ENCODE results near the gene SELENOW.
"Not testable (repeated sequence)": the region's sequence is repeated elsewhere in the genome, so short reads cannot be mapped to it uniquely, and the experiment has no call there.

SELENOW gene

GRCh38 chr19:47781590-47782262, 3.2 kb downstream of the SELENOW start:
- DNase-seq (ENCODE audit: low read depth in 2 of 2), result no peak

- no peak for DNase-seq (ENCODE audit: low read depth in 2 of 2)
Observed at GRCh38 chr19:47786566-47786965, 8.1 kb downstream of the SELENOW start.

GRCh38 chr19:47787307-47787706, 8.8 kb downstream of the SELENOW start:
- not testable (repeated sequence) for DNase-seq (ENCODE audit: low read depth in 2 of 2)

- not testable (repeated sequence) for DNase-seq (ENCODE audit: low read depth in 2 of 2)
Observed at GRCh38 chr19:47789811-47790210, 11.3 kb downstream of the SELENOW start.

GRCh38 chr19:47790398-47790814, 11.9 kb downstream of the SELENOW start:
- DNase-seq (ENCODE audit: low read depth in 2 of 2), result peak; percentile 54 to 73

GRCh38 chr19:47792616-47793015, 14.1 kb downstream of the SELENOW start:
- no peak for DNase-seq (ENCODE audit: low read depth in 2 of 2)

- DNase-seq (ENCODE audit: low read depth in 2 of 2), result no peak
Observed at GRCh38 chr19:47794526-47794925, 16.0 kb downstream of the SELENOW start.

GRCh38 chr19:47796785-47797184, 18.3 kb downstream of the SELENOW start:
- DNase-seq (ENCODE audit: low read depth in 2 of 2), result no peak

- DNase-seq (ENCODE audit: low read depth in 2 of 2), result no peak
Observed at GRCh38 chr19:47797996-47798903, 19.7 kb downstream of the SELENOW start.

- DNase-seq (ENCODE audit: low read depth in 2 of 2), result no peak
Observed at GRCh38 chr19:47798904-47799266, 20.4 kb downstream of the SELENOW start.

GRCh38 chr19:47801270-47801669, 22.8 kb downstream of the SELENOW start:
- DNase-seq (ENCODE audit: low read depth in 2 of 2), result no peak

GRCh38 chr19:47802521-47803043, 24.1 kb downstream of the SELENOW start:
- no peak for DNase-seq (ENCODE audit: low read depth in 2 of 2)

GRCh38 chr19:47803148-47803547, 24.6 kb downstream of the SELENOW start:
- not testable (repeated sequence) for DNase-seq (ENCODE audit: low read depth in 2 of 2)

- not testable (repeated sequence) for DNase-seq (ENCODE audit: low read depth in 2 of 2)
Observed at GRCh38 chr19:47803671-47804070, 25.2 kb downstream of the SELENOW start.

GRCh38 chr19:47804451-47804850, 25.9 kb downstream of the SELENOW start, which contains the start of gene TPRX1:
TPRX1 (minus strand) TSS chr19:47804551; CDS start chr19:47804539, 12 bp downstream.
- not testable (repeated sequence) for DNase-seq (ENCODE audit: low read depth in 2 of 2)

GRCh38 chr19:47805313-47805712, 26.8 kb downstream of the SELENOW start:
- no peak for DNase-seq (ENCODE audit: low read depth in 2 of 2)

GRCh38 chr19:47806435-47806834, 27.9 kb downstream of the SELENOW start:
- no peak for DNase-seq (ENCODE audit: low read depth in 2 of 2)

GRCh38 chr19:47813304-47813994, 34.9 kb downstream of the SELENOW start:
- DNase-seq (ENCODE audit: low read depth in 2 of 2), result peak; percentile 45 to 55

GRCh38 chr19:47813995-47814328, 35.5 kb downstream of the SELENOW start:
- DNase-seq (ENCODE audit: low read depth in 2 of 2), result no peak

GRCh38 chr19:47816270-47816669, 37.8 kb downstream of the SELENOW start:
- not testable (repeated sequence) for DNase-seq (ENCODE audit: low read depth in 2 of 2)

- DNase-seq (ENCODE audit: low read depth in 2 of 2), result not testable (repeated sequence)
Observed at GRCh38 chr19:47818221-47818620, 39.7 kb downstream of the SELENOW start.

GRCh38 chr19:47819858-47820257, 41.4 kb downstream of the SELENOW start:
- DNase-seq (ENCODE audit: low read depth in 2 of 2), result no peak
